Peyer's patch (tissue), 4 donors: ENCODE results near the gene MAGI2.

Source experiments
- POLR2A ChIP-seq, 2 donors: fragments of 450-650 bp; IDR thresholded peaks; one replicate each; pipeline ENCODE4 v1.5.1; 2017; ENCODE audit warnings: antibody characterized with exemption in 2 of 2, mild to moderate bottlenecking in 2 of 2, moderate library complexity in 2 of 2
- TF ChIP-seq, protein P1 (sequence below), 6 experiments: fragments of 450-650 bp in 4 of 6; fragments of 200-600 bp in 2 of 6; sonication (generic) in 1 of 6; IDR thresholded peaks; one replicate each; pipeline ENCODE4 v1.5.1; 2017 to 2019; ENCODE audit warnings: antibody characterized with exemption in 6 of 6, mild to moderate bottlenecking in 3 of 6, moderate library complexity in 1 of 6

- TF ChIP-seq, protein P1, sequence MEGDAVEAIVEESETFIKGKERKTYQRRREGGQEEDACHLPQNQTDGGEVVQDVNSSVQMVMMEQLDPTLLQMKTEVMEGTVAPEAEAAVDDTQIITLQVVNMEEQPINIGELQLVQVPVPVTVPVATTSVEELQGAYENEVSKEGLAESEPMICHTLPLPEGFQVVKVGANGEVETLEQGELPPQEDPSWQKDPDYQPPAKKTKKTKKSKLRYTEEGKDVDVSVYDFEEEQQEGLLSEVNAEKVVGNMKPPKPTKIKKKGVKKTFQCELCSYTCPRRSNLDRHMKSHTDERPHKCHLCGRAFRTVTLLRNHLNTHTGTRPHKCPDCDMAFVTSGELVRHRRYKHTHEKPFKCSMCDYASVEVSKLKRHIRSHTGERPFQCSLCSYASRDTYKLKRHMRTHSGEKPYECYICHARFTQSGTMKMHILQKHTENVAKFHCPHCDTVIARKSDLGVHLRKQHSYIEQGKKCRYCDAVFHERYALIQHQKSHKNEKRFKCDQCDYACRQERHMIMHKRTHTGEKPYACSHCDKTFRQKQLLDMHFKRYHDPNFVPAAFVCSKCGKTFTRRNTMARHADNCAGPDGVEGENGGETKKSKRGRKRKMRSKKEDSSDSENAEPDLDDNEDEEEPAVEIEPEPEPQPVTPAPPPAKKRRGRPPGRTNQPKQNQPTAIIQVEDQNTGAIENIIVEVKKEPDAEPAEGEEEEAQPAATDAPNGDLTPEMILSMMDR (IDR thresholded peaks at IDR 0.05), result no peak
- no peak for TF ChIP-seq POLR2A (IDR thresholded peaks at IDR 0.05)
Measured at GRCh38 chr7:79060498-79060897, 393.0 kb downstream of the MAGI2 start.
